Sigmoid colon (tissue), 7 donors: Measurements from ENCODE around the gene COPZ2. TPM values are rescaled to one million over a fixed set of nuclear protein-coding genes. Genes with fewer than 3 reads are reported as not detected.
A peak's percentile ranks its signal among the peaks of the same experiment; 100 is the strongest.

Experiments used
- DNase-seq: peaks from one replicate; pipeline ENCODE4 v3.0.0-alpha.2; 2019
- H3K27ac ChIP-seq, 4 donors: fragments of 200-600 bp; sonication (generic); one replicate each; pipeline ENCODE4 v1.5.1; 2016 to 2019; ENCODE audit warnings: mild to moderate bottlenecking in 1 of 4
- H3K27me3 ChIP-seq, 3 donors: fragments of 200-600 bp; sonication (generic); one replicate each; pipeline ENCODE4 v1.5.1; 2019; ENCODE audit warnings: mild to moderate bottlenecking in 1 of 3
- H3K36me3 ChIP-seq, 4 donors: fragments of 200-600 bp; sonication (generic); one replicate each; pipeline ENCODE4 v1.5.1; 2016 to 2019
- H3K4me1 ChIP-seq, 4 donors: fragments of 200-600 bp; sonication (generic); one replicate each; pipeline ENCODE4 v1.5.1; 2017 to 2019
- H3K4me3 ChIP-seq, 4 donors: fragments of 200-600 bp; sonication (generic); one replicate each; pipeline ENCODE4 v1.5.1; 2017 to 2019; ENCODE audit warnings: mild to moderate bottlenecking in 2 of 4, moderate library complexity in 1 of 4
- H3K9me3 ChIP-seq, 4 donors: fragments of 200-600 bp in 3 of 4; sonication (generic) in 3 of 4; one replicate each; pipeline versions ENCODE4 v1.5.1 to v1.6.1; 2013 to 2019
- CTCF ChIP-seq, 4 experiments: fragments of 450-650 bp in 3 of 4; fragments of 200-600 bp in 1 of 4; IDR thresholded peaks; one replicate each; pipeline ENCODE4 v1.5.1; 2016 to 2019; ENCODE audit warnings: antibody characterized with exemption in 4 of 4, mild to moderate bottlenecking in 3 of 4, moderate library complexity in 2 of 4
- EP300 ChIP-seq, 4 donors: sonication (generic); formaldehyde crosslinking; IDR thresholded peaks; one replicate each; pipeline ENCODE4 v1.6.1; 2017; ENCODE audit warnings: antibody characterized with exemption in 4 of 4
- POLR2A ChIP-seq, 2 donors: fragments of 450-650 bp; IDR thresholded peaks; one replicate each; pipeline ENCODE4 v1.6.1; 2016; ENCODE audit warnings: antibody characterized with exemption in 2 of 2, mild to moderate bottlenecking in 2 of 2, moderate library complexity in 2 of 2
- POLR2AphosphoS5 ChIP-seq, 4 donors: sonication (generic); formaldehyde crosslinking; IDR thresholded peaks; one replicate each; pipeline ENCODE4 v1.6.1; 2017; ENCODE audit warnings: antibody characterized with exemption in 4 of 4
- WGBS, 2 donors: extraction: QIAGEN DNeasy Blood & Tissue Kit; methylation state at CpG; one replicate each; pipeline ENCODE4 v1.1.7; 2013; 5-methylcytosine and 5-hydroxymethylcytosine counted together
- intact Hi-C: fragments of 100-400 bp; cut with DNase I; formaldehyde crosslinking; loops from one replicate; pipeline ENCODE4 v1.15.1; 2023
- polyA plus RNA-seq, 3 donors: library from polyadenylated mRNA; stranded (reverse); fragments of 200-250 nt; gene quantifications; one replicate each; pipeline ENCODE4 v1.2.3, GENCODE V29; 2013
- total RNA-seq, 4 donors: library from RNA; depleted of rRNA; stranded (reverse); fragments of >200 nt; gene quantifications; one replicate each; pipeline ENCODE4 v1.1.0, GENCODE V29; 2016
- donor health status: healthy with polysubstance abuse.
- donor health status: Bipolar disorder and iron deficiency.
- donor health status: healthy.

The COPZ2 gene
- total and polyA plus RNA-seq, 7 donors: 5.5 to 64.0 (median 52.3) TPM

DNA sequence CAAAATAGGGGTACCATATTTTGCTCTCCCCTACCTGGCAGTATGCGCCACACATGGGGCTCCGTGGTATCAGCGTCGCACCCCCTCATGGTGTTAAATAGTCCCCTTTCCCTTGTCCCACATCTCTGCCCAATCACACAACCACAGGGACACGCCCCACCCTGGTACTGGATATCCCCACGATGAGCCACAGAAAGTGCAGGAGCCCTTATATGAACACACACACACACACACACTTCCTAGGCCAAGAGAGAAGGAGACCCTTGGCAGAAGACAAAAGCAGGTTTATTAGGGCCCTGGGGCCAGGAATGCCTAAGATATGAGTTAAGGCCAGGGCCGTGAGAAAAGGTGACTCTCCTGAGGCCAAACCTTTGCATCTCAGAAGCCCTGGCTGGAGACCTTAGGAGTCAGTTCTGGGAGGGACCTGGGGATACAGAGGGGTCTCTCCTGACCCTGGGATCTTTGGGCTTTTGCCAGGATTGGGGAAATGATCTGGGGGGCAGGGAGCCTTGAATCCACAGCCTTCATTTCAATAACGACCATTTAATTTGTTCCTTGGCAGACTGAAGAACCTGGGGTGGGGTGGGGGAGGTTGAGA lies 11.6 kb downstream of the COPZ2 start:
- TF ChIP-seq POLR2A (IDR thresholded peaks at IDR 0.05): no peak
- TF ChIP-seq CTCF (IDR thresholded peaks at IDR 0.05): no peak
- no peak for TF ChIP-seq POLR2AphosphoS5 (IDR thresholded peaks at IDR 0.05)
- TF ChIP-seq EP300 (IDR thresholded peaks at IDR 0.05): no peak
- no peaks in the 10 kb centered on the region for H3K9me3 ChIP-seq
- DNase-seq: no peak
- intact Hi-C loops: loop anchor here (1.0 to 10.0 kb wide), 4 partner anchors 48 to 589 kb away; partner anchors contain the start of genes CBX1, HOXB7 and HOXB8
- peaks cover 0 to 12% (median 7%) of the 10 kb centered on the region in 3 donors for H3K27me3 ChIP-seq
- 19 to 35% methylated on average over 8 of the region's 8 CpGs for WGBS, 2 donors
- peak overlapping the region in 3 of 4 donors; percentile 35 to 50 (median 49) for H3K4me3 ChIP-seq
- H3K36me3 ChIP-seq: no peaks in the 10 kb centered on the region
- H3K27ac ChIP-seq: peak overlapping the region; percentile 70 to 90 (median 76)
- H3K4me1 ChIP-seq: peaks cover 0 to 47% (median 43%) of the 10 kb centered on the region in 4 donors

- H3K4me3 ChIP-seq: peak overlapping the region; percentile 20 to 50 (median 42)
- H3K9me3 ChIP-seq: no peaks in the 10 kb centered on the region
- H3K4me1 ChIP-seq: peaks cover 0 to 42% (median 38%) of the 10 kb centered on the region in 4 donors
- TF ChIP-seq EP300 (IDR thresholded peaks at IDR 0.05) (no peak), POLR2AphosphoS5 (IDR thresholded peaks at IDR 0.05) (peak; percentile 35 to 68 (median 48)), CTCF (IDR thresholded peaks at IDR 0.05) (peak; percentile 68 to 88 (median 84))
- H3K36me3 ChIP-seq: no peaks in the 10 kb centered on the region
- H3K27me3 ChIP-seq: peaks cover 0 to 14% (median 7%) of the 10 kb centered on the region in 3 donors
- DNase-seq: peak; percentile 99
- 1% methylated on average over 56 of the region's 56 CpGs for WGBS, 2 donors
- intact Hi-C loops: loop anchor here (1.0 to 10.0 kb wide), 3 partner anchors 76 to 590 kb away; partner anchors contain the start of genes CBX1, HOXB7 and HOXB8
- H3K27ac ChIP-seq: peak overlapping the region; percentile 82 to 90 (median 87)
Measured at GRCh38 chr17:48025040-48025903, 12.3 kb downstream of the COPZ2 start.

- 0 to 1% methylated on average over 54 of the region's 54 CpGs for WGBS, 2 donors
- TF ChIP-seq POLR2A (IDR thresholded peaks at IDR 0.05): no peak
- TF ChIP-seq CTCF (IDR thresholded peaks at IDR 0.05): no peak
- no peak for TF ChIP-seq EP300 (IDR thresholded peaks at IDR 0.05)
- no peak for TF ChIP-seq POLR2AphosphoS5 (IDR thresholded peaks at IDR 0.05)
- DNase-seq: peak; percentile 73
- H3K9me3 ChIP-seq: no peaks in the 10 kb centered on the region
- intact Hi-C loops: loop anchor here (1.0 to 10.0 kb wide), 5 partner anchors 76 to 590 kb away; partner anchors contain the start of genes CBX1, HOXB7, HOXB8 and SCRN2
- H3K4me3 ChIP-seq: peak overlapping the region; percentile 26 to 50 (median 42)
- peaks cover 0 to 14% (median 7%) of the 10 kb centered on the region in 3 donors for H3K27me3 ChIP-seq
- H3K4me1 ChIP-seq: peaks cover 0 to 41% (median 38%) of the 10 kb centered on the region in 4 donors
- H3K36me3 ChIP-seq: no peaks in the 10 kb centered on the region
- H3K27ac ChIP-seq: peak overlapping the region; percentile 82 to 90 (median 87)
Measured at GRCh38 chr17:48024149-48025039, 13.2 kb downstream of the COPZ2 start.
